NCI-H2107 treated with DMSO at 0.1 percent for 48 hours (cell line): ENCODE data around the gene FARP1.
A peak's percentile ranks its signal among the peaks of the same experiment; 100 is the strongest.
"Not testable (repeated sequence)": the region's sequence is repeated elsewhere in the genome, so short reads cannot be mapped to it uniquely, and the experiment has no call there.

ENCODE experiments used
- DNase-seq: peaks from one replicate; lab custom pipeline; 2025; ENCODE audit not compliant: unreplicated experiment; lab: John Stamatoyannopoulos, UW

FARP1 gene

DNA sequence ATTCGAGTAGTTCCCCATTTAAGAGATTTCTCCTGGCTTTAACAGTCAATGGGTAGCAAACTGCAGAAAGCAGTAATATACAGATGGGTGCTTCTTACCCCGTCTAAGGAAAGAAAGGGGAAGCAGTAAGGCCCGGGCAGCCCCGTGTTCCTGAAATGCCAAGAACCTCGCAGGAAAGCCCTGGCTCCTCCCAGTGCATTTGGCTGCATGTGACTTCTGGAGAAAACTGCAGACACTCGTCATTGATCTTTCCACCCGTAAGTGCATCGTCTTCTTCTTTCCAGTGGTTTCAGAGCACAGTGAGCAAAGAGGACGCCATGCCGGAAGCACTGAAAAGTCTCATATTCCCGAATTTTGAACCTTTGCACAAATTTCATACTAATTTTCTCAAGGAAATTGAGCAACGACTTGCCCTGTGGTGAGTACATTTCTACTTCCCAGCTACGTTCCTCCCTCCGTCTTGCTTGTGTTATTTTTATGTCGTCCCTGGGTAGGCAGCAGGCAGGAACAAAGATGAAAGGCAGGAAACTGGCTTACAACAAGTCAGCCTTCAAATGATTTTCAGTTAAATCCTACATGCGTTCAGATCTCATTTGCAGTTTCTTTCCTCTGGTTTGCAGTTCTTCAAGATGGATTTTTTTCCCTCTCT, 268.8 kb downstream of the FARP1 start:
- no peak for DNase-seq

DNA sequence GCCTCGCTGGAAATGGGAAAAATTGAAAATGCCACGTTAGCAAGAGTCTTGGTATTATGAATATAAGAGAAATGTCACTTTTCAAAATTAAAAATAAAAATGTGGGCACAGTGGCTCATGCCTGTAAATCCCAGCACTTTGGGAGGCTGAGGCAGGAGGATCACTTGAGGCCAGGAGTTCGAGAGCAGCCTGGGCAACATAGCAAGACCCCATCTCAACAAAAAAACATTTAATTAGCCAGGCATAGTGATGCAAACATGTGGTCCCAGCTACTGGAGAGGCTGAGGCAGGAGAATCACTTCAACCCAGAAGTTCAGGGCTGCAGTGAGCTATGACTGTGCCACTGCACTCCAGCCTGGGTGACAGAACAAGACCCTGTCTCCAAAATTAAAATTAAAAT, 270.4 kb downstream of the FARP1 start:
- not testable (repeated sequence) for DNase-seq

DNA sequence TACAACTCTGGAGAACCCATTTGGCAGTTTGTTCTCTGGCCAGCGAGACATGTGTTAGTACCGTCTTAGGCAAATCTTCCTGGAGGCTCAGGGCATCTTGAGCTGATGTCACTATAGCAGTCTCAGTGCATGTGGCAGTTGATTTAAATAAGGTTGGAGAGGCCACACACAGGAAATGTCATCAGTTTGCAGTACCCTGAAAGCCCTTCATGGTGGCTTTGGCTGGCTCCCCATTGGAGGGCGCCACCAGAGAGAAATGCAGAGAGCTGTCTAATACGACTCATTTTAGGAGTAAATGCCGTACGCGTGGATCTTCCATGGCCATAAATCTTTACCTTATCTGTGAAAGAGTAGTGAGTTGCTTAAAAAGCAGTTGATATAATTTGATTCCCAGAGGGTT, 270.9 kb downstream of the FARP1 start:
- no peak for DNase-seq

GRCh38 chr13:98415326-98416070, 272.6 kb downstream of the FARP1 start:
- DNase-seq: no peak

DNA sequence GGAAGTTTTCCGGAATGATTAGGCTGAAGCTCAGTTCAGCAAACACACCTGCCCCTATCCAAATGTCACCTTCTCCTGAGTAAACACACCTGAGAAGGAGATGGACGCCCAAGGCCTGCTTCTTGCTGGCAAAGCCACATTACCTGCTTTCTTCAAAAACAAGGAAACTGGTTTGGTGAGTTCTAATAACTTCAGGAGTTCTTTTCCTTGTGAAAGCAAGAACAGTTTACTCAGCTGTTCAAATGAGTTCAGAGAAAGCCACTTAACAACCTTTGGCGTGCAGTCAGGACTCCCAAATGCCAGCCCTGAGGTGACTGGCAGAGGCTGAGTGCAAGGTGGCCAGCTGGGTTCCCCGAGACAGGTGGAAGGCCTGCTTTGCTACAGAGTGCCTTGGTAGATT, 273.5 kb downstream of the FARP1 start:
- peak; percentile 64 for DNase-seq

GRCh38 chr13:98419786-98420553, 277.1 kb downstream of the FARP1 start:
- no peak for DNase-seq

DNA sequence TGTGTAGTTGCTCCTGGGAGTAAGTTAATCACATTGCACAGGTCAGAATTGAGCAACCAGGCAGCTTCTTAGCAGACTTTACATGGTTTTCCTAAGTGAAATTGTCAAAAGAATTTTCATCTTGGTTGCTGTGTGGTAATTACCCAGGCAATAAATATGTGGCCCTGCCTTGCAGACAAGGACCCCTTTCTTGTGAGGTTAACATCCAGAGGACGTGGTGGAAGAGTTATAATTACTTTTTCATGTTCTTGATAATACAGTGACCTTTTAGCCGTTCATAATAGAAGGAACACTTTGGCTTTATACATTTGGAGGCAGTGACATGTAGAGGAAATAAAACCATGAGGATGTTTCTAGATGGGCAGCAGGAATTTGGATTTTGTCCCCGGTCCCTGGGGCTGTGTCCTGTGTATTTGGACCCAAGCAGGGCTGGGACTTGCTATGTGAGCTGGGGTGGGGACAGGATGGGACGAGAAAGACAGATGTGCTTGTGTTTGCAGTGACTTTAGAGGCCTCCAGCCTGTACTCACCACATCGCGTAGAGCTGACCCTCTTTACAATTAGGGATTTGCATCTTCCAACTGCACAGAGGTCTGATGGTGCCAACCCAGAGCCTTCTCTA, 277.8 kb downstream of the FARP1 start:
- no peak for DNase-seq

GRCh38 chr13:98422046-98422445, 279.2 kb downstream of the FARP1 start:
- DNase-seq: no peak

GRCh38 chr13:98423417-98423816, 280.5 kb downstream of the FARP1 start:
- no peak for DNase-seq

DNA sequence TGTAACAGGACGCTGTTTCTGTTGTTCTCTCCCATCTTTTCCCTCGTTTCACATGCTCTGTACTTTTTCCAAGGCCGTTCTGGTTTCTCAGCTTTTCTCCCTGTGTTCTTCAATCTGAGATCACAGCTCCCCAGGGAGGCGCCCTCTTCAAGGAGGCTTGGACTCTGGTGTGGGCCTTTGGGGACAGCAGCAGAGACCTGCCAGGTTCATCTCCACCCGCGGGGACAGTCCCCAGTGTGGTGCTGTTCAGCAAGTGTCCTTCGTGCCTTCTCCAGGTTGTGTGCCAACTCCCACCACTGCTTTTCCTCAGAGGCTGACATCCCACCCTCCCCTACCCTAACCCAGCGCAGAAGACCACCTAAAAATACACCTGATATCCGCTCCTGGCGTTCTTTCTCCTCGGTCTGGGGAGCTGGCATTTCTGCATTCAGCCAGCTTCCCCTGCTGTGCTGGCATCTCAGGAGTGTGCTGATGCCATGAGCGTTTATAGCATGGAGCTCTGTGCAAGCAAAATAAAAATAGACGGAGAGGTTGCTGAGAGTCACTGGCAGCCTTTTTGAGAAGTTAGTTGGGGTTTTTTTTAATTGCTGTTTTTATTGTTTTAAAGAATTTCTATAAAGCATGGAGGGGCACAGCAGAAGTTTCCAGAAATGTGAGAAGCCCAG, 284.6 kb downstream of the FARP1 start:
- no peak for DNase-seq

- no peak for DNase-seq
Measured at GRCh38 chr13:98428256-98428966, 285.5 kb downstream of the FARP1 start.

GRCh38 chr13:98429081-98429480, 286.2 kb downstream of the FARP1 start:
- DNase-seq: no peak

- no peak for DNase-seq
Measured at GRCh38 chr13:98429531-98429930, 286.6 kb downstream of the FARP1 start.

- DNase-seq: no peak
Measured at GRCh38 chr13:98429977-98430736, 287.3 kb downstream of the FARP1 start.

DNA sequence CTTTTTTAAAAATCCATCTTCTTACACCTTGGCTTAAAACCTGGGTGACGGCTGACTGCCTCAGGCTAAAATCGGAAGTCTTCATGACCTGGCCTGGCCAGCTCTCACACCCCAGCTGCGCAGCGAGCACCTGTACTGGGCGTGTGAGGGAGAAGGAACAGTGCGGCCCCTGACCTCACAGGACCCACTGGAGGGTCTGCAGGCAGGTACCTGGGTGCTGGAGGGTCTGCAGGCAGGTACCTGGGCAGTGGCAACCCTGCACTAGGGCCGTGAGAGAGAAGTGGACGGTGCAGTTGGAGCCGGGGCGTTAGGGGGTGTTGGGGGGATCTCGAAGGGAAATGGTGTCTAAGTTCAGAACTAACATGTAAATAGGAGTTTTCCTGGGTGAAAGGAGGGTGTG, 289.7 kb downstream of the FARP1 start:
- DNase-seq: no peak

GRCh38 chr13:98433654-98434053, 290.8 kb downstream of the FARP1 start:
- no peak for DNase-seq

DNA sequence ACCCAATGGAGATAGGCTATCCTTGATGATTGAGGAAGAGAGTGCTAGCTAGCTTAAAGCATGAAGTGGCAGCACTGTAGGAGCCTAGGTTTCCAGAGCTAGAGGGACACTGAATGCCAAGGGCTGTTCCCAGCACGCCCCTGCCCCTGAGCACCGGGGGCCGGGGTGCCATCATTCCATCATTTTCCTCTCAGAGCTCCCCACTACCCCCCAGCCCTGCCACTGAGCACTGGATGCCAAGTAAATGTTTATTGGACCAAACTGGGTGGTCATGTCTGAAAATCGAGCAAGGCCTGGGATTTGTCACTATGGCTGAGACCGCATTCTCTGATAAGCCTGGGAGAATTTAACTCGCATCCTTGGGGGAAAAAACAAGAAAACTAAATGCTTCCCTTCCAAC, 291.2 kb downstream of the FARP1 start:
- DNase-seq: no peak

- no peak for DNase-seq
Measured at GRCh38 chr13:98435376-98435775, 292.5 kb downstream of the FARP1 start.

GRCh38 chr13:98436233-98436910, 293.5 kb downstream of the FARP1 start:
- DNase-seq: no peak
